Esophagus muscularis mucosa (tissue), 3 donors: ENCODE measurements around the gene EPHB1.

Source experiments
- CTCF ChIP-seq, 3 experiments: fragments of 200-600 bp in 2 of 3; fragments of 450-650 bp in 1 of 3; sonication (generic) in 2 of 3; IDR thresholded peaks; one replicate each; pipeline ENCODE4 v1.5.1; 2017 to 2019; ENCODE audit warnings: antibody characterized with exemption in 3 of 3, mild to moderate bottlenecking in 2 of 3, moderate library complexity in 1 of 3
- POLR2A ChIP-seq: fragments of 450-650 bp; IDR thresholded peaks from one replicate; pipeline ENCODE4 v1.6.1; 2017; ENCODE audit warnings: antibody characterized with exemption, moderate library complexity, mild to moderate bottlenecking, low read depth
- POLR2AphosphoS5 ChIP-seq, 2 donors: sonication (generic); formaldehyde crosslinking; IDR thresholded peaks; one replicate each; pipeline ENCODE4 v1.6.1; 2017; ENCODE audit warnings: antibody characterized with exemption in 2 of 2

- TF ChIP-seq POLR2AphosphoS5 (IDR thresholded peaks at IDR 0.05) (no peak), CTCF (IDR thresholded peaks at IDR 0.05) (no peak), POLR2A (no peak)
Measured at GRCh38 chr3:135232226-135232625, 437.2 kb downstream of the EPHB1 start.
